Upper lobe of left lung (tissue), 6 donors: ENCODE measurements around the gene ITPR2. TPM values are rescaled to one million over a fixed set of nuclear protein-coding genes. Genes with fewer than 3 reads are reported as not detected.

Experiments used
- ATAC-seq, 2 donors: fragments of 200-7000 bp; cut with Tn5 transposase; one replicate each; pipeline ENCODE4 v1.9.1; 2022; ENCODE audit warnings: mild to moderate bottlenecking in 2 of 2, moderate library complexity in 2 of 2; ENCODE audit not compliant: low FRiP score in 2 of 2
- DNase-seq, 2 donors: peaks; one replicate each; pipeline ENCODE4 v3.0.0-alpha.2; 2019 to 2020
- H3K27ac ChIP-seq, 4 donors: fragments of 200-600 bp; sonication (generic); one replicate each; pipeline ENCODE4 v1.5.1; 2016 to 2019
- H3K27me3 ChIP-seq, 4 donors: fragments of 200-600 bp; sonication (generic); one replicate each; pipeline ENCODE4 v1.5.1; 2017 to 2019
- H3K36me3 ChIP-seq, 4 donors: fragments of 200-600 bp; sonication (generic); one replicate each; pipeline ENCODE4 v1.5.1; 2016 to 2019
- H3K4me1 ChIP-seq, 4 donors: fragments of 200-600 bp; sonication (generic); one replicate each; pipeline ENCODE4 v1.5.1; 2018 to 2019
- H3K4me3 ChIP-seq, 4 donors: fragments of 200-600 bp; sonication (generic); one replicate each; pipeline ENCODE4 v1.5.1; 2017 to 2019; ENCODE audit warnings: mild to moderate bottlenecking in 2 of 4, moderate library complexity in 1 of 4
- H3K9me3 ChIP-seq, 4 donors: fragments of 200-600 bp; sonication (generic); one replicate each; pipeline ENCODE4 v1.5.1; 2018 to 2019
- EP300 ChIP-seq, 4 donors: sonication (generic); formaldehyde crosslinking; IDR thresholded peaks; one replicate each; pipeline ENCODE4 v1.5.1; 2017; ENCODE audit warnings: antibody characterized with exemption in 4 of 4, control low read depth in 2 of 4
- POLR2A ChIP-seq, 4 donors: fragments of 450-650 bp; IDR thresholded peaks; one replicate each; pipeline ENCODE4 v1.5.1; 2016 to 2017; ENCODE audit warnings: antibody characterized with exemption in 4 of 4, mild to moderate bottlenecking in 2 of 4
- POLR2AphosphoS5 ChIP-seq, 2 donors: sonication (generic); formaldehyde crosslinking; IDR thresholded peaks; one replicate each; pipeline ENCODE4 v1.5.1; 2017; ENCODE audit warnings: antibody characterized with exemption in 2 of 2
- WGBS, 2 donors: methylation state at CpG; one replicate each; pipeline ENCODE4 v1.1.5; 2017 to 2018; 5-methylcytosine and 5-hydroxymethylcytosine counted together
- total RNA-seq, 6 donors: library from RNA; depleted of rRNA in 4 of 6; stranded (reverse); fragments of >200 nt in 4 of 6; gene quantifications; one replicate each; pipeline versions ENCODE4 v1.1.0 to v1.2.1, GENCODE V29; 2016 to 2021
- TF ChIP-seq, protein P1 (sequence below), 6 experiments: fragments of 450-650 bp in 4 of 6; fragments of 200-600 bp in 2 of 6; sonication (generic) in 2 of 6; IDR thresholded peaks; one replicate each; pipeline ENCODE4 v1.5.1; 2016 to 2019; ENCODE audit warnings: antibody characterized with exemption in 6 of 6
- donor health status: DM: no; HTN: no; CAD: no; lungs with moderate emphysema.
- donor health status: DM: no; HTN: yes; CAD: no; lungs with severe emphysema.

The ITPR2 gene
- total RNA-seq, 6 donors from 2014 or later = 35.5 to 115 (median 45.0) TPM

DNA sequence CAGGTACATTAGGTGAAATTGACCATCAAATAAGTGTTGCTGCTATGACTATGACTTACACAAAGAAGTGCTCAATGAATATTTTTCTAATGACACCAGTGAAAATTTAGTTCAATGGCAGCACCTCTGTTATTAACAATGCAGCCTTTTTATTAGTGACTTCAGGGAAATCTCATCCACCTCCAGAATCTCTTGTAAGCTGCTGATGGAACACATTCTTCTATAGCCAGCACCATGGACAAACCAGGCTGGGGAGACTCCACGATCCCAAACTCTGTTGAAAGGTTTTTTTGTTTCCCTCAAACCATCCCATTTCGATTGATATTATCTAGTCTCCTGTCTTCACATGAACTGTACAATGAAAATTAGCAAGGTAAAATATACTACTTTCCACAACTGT, 265.9 kb downstream of the ITPR2 start:
- no peak for ATAC-seq
- Histone ChIP-seq H3K36me3 (no peaks in the 10 kb centered on the region), H3K4me1 (no peaks in the 10 kb centered on the region), H3K4me3 (no peak overlapping the region), H3K9me3 (no peaks in the 10 kb centered on the region), H3K27me3 (no peaks in the 10 kb centered on the region), H3K27ac (no peak overlapping the region)
- no peak for DNase-seq
- TF ChIP-seq POLR2A (IDR thresholded peaks at IDR 0.05) (no peak), EP300 (IDR thresholded peaks at IDR 0.05) (no peak), POLR2AphosphoS5 (IDR thresholded peaks at IDR 0.05) (no peak)
- TF ChIP-seq, protein P1, sequence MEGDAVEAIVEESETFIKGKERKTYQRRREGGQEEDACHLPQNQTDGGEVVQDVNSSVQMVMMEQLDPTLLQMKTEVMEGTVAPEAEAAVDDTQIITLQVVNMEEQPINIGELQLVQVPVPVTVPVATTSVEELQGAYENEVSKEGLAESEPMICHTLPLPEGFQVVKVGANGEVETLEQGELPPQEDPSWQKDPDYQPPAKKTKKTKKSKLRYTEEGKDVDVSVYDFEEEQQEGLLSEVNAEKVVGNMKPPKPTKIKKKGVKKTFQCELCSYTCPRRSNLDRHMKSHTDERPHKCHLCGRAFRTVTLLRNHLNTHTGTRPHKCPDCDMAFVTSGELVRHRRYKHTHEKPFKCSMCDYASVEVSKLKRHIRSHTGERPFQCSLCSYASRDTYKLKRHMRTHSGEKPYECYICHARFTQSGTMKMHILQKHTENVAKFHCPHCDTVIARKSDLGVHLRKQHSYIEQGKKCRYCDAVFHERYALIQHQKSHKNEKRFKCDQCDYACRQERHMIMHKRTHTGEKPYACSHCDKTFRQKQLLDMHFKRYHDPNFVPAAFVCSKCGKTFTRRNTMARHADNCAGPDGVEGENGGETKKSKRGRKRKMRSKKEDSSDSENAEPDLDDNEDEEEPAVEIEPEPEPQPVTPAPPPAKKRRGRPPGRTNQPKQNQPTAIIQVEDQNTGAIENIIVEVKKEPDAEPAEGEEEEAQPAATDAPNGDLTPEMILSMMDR (IDR thresholded peaks at IDR 0.05) = no peak
- WGBS, 2 donors = 76 to 94% methylated on average over 2 of the region's 2 CpGs

DNA sequence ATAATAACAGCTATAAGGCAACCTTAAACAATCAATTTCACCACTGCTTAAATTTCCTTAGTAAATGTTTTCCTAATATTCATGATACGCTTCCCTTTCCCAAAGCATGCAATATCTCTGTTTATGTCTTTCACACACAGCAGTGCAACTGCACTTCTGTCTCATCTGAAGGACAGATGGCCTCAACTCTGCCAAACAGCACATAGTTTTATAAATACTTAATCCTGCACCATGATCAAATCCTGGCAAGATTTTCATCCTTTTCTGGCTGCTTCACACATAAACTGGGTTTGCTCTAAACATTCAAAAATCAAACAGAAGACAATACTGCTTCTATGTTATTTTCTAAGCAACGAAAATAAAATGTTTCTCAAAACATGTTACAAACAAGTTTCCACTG, 266.3 kb downstream of the ITPR2 start:
- Histone ChIP-seq H3K27me3 (no peaks in the 10 kb centered on the region), H3K4me3 (no peak overlapping the region), H3K4me1 (no peaks in the 10 kb centered on the region), H3K9me3 (no peaks in the 10 kb centered on the region), H3K27ac (no peak overlapping the region), H3K36me3 (no peaks in the 10 kb centered on the region)
- 75 to 79% methylated on average over 2 of the region's 2 CpGs for WGBS, 2 donors
- DNase-seq (no peak), ATAC-seq (peak in 1 of 2 donors; percentile 81)
- TF ChIP-seq POLR2A (IDR thresholded peaks at IDR 0.05) (no peak), POLR2AphosphoS5 (IDR thresholded peaks at IDR 0.05) (no peak), EP300 (IDR thresholded peaks at IDR 0.05) (no peak)
- TF ChIP-seq, protein P1 (IDR thresholded peaks at IDR 0.05) = no peak

DNA sequence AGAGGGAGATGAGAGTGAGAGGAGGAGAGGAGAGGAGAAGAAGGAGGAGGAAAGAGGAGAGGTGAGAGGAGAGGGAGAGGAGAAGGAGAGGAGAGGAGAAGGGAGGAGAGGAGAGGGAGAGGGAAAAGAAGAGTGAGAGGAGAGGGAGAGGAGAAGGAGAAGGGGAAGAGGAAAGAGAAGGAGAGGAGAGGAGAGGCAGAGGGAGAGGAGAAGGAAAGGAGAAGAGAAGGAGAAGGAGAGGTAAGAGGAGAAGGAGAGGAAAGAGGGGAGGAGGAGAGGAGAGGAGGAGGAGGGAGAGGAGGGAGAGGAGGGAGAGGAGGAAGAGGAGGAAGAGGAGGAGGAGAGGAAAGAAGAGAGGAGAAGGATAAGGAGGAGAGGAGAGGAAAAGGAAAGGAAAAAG, 266.8 kb downstream of the ITPR2 start:
- no peaks in the 10 kb centered on the region for H3K27me3 ChIP-seq
- H3K9me3 ChIP-seq = no peaks in the 10 kb centered on the region
- no peak overlapping the region for H3K4me3 ChIP-seq
- no peak for DNase-seq
- ATAC-seq = no peak
- peaks cover 0 to under 1% (median 0%) of the 10 kb centered on the region in 4 donors for H3K36me3 ChIP-seq
- H3K27ac ChIP-seq = no peak overlapping the region
- H3K4me1 ChIP-seq = no peaks in the 10 kb centered on the region
- TF ChIP-seq POLR2AphosphoS5 (IDR thresholded peaks at IDR 0.05) (no peak), EP300 (IDR thresholded peaks at IDR 0.05) (no peak), POLR2A (IDR thresholded peaks at IDR 0.05) (no peak)
- TF ChIP-seq, protein P1 (IDR thresholded peaks at IDR 0.05) = no peak

DNA sequence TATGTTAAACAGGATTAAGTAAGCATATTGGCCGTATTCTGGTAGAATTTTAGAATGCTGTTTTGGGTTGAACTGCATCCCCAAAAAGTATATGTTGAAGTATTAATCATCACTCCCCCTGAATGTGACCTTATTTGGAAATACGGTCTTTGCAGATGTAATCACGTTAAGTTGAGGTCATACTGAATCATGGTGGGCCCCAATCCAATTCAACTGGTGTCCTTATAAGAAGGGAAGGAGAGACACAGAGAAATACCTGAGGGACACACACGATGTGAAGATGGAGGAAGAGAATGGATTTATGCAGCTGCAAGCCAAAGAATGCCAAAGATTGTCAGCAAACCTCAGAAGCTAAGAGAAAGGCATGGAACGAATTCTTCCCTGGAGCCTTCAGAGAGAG, 268.6 kb downstream of the ITPR2 start:
- DNase-seq = no peak
- Histone ChIP-seq H3K27me3 (no peaks in the 10 kb centered on the region), H3K27ac (no peak overlapping the region), H3K36me3 (peaks cover 0 to 3% (median 0%) of the 10 kb centered on the region in 4 donors), H3K9me3 (no peaks in the 10 kb centered on the region), H3K4me3 (no peak overlapping the region), H3K4me1 (no peaks in the 10 kb centered on the region)
- ATAC-seq = no peak
- WGBS, 2 donors = 88% methylated on average over 4 to 5 of the region's 5 CpGs
- TF ChIP-seq POLR2A (IDR thresholded peaks at IDR 0.05) (no peak), POLR2AphosphoS5 (IDR thresholded peaks at IDR 0.05) (no peak), EP300 (IDR thresholded peaks at IDR 0.05) (no peak)
- TF ChIP-seq, protein P1 (IDR thresholded peaks at IDR 0.05) = no peak

DNA sequence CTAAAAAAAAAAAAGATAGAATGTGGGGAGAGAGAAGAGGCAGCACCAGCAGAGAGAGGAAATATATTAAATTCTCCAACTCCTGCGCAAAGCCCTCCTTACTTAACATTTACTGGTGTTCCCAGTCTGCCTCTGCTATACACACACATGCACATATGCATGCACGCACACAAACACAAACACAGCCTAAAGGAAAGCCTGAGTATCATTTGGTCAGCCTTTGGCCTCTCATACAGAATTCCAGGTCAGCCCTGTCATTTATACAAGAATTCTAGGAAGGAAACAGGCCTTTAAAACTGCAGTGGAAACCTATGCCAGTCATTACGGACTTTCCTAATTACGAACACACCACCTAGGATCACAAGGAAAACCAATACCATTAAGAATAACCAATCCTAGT, 269.4 kb downstream of the ITPR2 start:
- Histone ChIP-seq H3K9me3 (no peaks in the 10 kb centered on the region), H3K27ac (no peak overlapping the region), H3K4me3 (no peak overlapping the region), H3K36me3 (peaks cover 0 to 3% (median 0%) of the 10 kb centered on the region in 4 donors), H3K27me3 (no peaks in the 10 kb centered on the region), H3K4me1 (no peaks in the 10 kb centered on the region)
- ATAC-seq (no peak), DNase-seq (no peak)
- TF ChIP-seq EP300 (IDR thresholded peaks at IDR 0.05) = no peak
- WGBS, 2 donors = 94% methylated on average over 4 of the region's 4 CpGs
